ENCODE results near the gene ZFYVE21. TPM values are rescaled to one million over a fixed set of nuclear protein-coding genes. Genes with fewer than 3 reads are reported as not detected.
A peak's percentile ranks its signal among the peaks of the same experiment; 100 is the strongest.

ZFYVE21 gene
- total and polyA plus RNA-seq, 10 donors: 21.8 to 71.1 (median 46.0) TPM

GRCh38 chr14:103705118-103705503, 10.5 kb upstream of the ZFYVE21 start:
- Histone ChIP-seq H3K27ac (peak overlapping the region; percentile 31 to 95 (median 83)), H3K4me1 (peaks cover 32 to 100% (median 81%) of the 10 kb centered on the region in 6 donors), H3K4me3 (peak overlapping the region in 1 of 8 donors; percentile 12), H3K36me3 (peaks cover 0 to 100% (median 43%) of the 10 kb centered on the region in 6 donors), H3K27me3 (replicated peaks in 1 of 7) (no peaks in the 10 kb centered on the region), H3K9me3 (no peaks in the 10 kb centered on the region)
- TF ChIP-seq, protein P1, sequence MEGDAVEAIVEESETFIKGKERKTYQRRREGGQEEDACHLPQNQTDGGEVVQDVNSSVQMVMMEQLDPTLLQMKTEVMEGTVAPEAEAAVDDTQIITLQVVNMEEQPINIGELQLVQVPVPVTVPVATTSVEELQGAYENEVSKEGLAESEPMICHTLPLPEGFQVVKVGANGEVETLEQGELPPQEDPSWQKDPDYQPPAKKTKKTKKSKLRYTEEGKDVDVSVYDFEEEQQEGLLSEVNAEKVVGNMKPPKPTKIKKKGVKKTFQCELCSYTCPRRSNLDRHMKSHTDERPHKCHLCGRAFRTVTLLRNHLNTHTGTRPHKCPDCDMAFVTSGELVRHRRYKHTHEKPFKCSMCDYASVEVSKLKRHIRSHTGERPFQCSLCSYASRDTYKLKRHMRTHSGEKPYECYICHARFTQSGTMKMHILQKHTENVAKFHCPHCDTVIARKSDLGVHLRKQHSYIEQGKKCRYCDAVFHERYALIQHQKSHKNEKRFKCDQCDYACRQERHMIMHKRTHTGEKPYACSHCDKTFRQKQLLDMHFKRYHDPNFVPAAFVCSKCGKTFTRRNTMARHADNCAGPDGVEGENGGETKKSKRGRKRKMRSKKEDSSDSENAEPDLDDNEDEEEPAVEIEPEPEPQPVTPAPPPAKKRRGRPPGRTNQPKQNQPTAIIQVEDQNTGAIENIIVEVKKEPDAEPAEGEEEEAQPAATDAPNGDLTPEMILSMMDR (IDR thresholded peaks at IDR 0.05 in 8 of 11, conservative IDR thresholded peaks at IDR 0.05 in 3 of 11): no peak
- TF ChIP-seq POLR2AphosphoS5 (IDR thresholded peaks at IDR 0.05): peak; percentile 47 to 70 (median 51)
- intact Hi-C loops (cut with DNase I; ENCODE audit: low total_unique reads): no loop called here
- WGBS, 5 donors: 18 to 59% (median 38%) methylated on average over 8 to 15 of the region's 15 CpGs
- DNase-seq: peak; percentile 88

DNA sequence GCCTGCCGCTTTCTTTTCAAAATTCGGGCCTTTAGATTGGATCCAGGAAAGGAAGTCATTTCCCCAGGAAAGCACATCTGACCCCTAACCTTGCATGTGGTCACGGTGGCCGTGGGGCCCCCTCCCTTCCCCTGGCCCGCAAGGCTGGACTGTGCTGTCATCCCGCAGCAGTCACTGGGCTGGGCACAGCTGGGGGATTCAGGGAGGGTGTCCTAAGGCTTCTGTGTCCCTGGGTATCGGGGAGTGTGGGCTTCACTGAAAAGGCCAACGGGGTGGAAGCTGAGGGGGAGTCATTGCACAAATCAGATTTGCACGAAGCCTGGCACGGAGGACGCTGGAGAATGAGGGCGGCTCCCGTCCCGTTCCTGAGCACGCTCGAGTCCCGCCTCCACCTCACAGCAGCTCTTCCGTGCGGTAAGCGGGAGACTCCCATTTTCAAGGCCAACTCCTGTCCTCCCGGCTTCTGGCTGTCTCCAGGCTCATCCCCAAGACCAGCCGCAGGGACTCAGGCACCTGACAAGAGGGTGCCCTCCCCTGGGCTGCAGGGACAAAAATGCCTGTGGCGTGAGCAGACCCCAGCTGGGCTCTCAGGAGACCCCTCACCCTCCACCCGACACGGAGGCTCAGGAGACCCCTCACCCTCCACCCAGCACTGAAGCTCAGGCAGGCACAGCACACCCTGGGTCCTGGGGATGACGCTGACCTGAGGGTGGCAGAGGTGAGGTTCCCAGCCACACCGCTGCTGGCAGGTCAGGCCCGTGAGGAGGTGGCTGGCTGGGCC, 9.9 kb upstream of the ZFYVE21 start:
- H3K27ac ChIP-seq: peak overlapping the region; percentile 31 to 95 (median 83)
- H3K4me3 ChIP-seq: peak overlapping the region in 1 of 8 donors; percentile 12
- intact Hi-C loops (cut with DNase I; ENCODE audit: low total_unique reads): no loop called here
- H3K4me1 ChIP-seq: peaks cover 26 to 100% (median 76%) of the 10 kb centered on the region in 6 donors
- no peaks in the 10 kb centered on the region for H3K9me3 ChIP-seq
- peaks cover 0 to 97% (median 39%) of the 10 kb centered on the region in 6 donors for H3K36me3 ChIP-seq
- TF ChIP-seq, protein P1 (IDR thresholded peaks at IDR 0.05 in 8 of 11, conservative IDR thresholded peaks at IDR 0.05 in 3 of 11): no peak
- TF ChIP-seq POLR2AphosphoS5 (IDR thresholded peaks at IDR 0.05) (peak; percentile 61 to 82 (median 77)), POLR2A (IDR thresholded peaks at IDR 0.05) (no peak)
- no peaks in the 10 kb centered on the region for H3K27me3 ChIP-seq (replicated peaks in 1 of 7)
- peak; percentile 81 for DNase-seq
- 58 to 74% (median 68%) methylated on average over 24 to 28 of the region's 28 CpGs for WGBS, 5 donors

DNA sequence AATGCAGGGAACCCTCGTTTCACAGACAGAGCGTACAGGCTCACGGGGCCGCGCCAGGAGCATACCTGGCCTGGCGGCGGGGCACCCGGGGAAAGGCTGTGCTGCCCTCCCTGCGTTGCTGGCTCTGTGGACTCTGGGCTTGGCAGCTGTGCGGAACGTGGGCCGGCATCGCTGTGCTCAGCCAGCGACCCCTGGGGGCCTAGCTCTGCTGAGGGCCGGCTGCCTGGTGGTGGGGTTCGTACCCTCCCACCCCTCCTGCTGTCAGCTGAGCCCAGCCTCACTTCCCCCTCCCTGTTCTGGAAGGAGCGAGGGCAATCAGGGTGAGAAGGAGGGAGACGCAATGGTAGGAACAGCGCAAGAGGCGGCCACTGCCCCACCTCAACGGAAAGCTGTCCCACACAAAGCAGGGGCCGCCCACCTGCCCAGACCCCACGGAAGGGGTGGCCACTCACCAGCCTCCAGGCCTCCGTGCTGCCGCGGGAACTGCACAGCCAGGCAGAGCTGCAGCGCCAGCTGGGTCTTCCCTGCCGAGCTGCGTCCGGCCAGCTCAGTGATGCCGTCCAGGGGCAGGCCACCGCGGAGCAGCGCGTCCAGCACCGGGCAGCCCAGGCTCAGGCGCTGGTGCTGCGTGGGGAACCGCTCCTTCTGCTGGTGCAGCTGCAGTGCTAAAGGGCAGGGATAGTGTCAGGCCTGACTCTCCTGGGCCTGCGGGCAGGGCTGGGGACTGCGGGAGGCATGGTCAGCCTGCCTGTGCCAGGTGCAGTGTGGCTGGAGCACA, 8.9 kb upstream of the ZFYVE21 start:
- intact Hi-C loops (cut with DNase I; ENCODE audit: low total_unique reads): no loop called here
- no peak for DNase-seq
- no peak overlapping the region for H3K4me3 ChIP-seq
- 90 to 96% (median 94%) methylated on average over 16 to 41 of the region's 41 CpGs for WGBS, 5 donors
- no peak for TF ChIP-seq POLR2A (IDR thresholded peaks at IDR 0.05)
- TF ChIP-seq POLR2AphosphoS5 (IDR thresholded peaks at IDR 0.05): peak in 2 of 3 donors; percentile 35 to 74
- TF ChIP-seq, protein P1 (IDR thresholded peaks at IDR 0.05 in 8 of 11, conservative IDR thresholded peaks at IDR 0.05 in 3 of 11): no peak
- peaks cover 0 to 87% (median 38%) of the 10 kb centered on the region in 6 donors for H3K36me3 ChIP-seq
- no peaks in the 10 kb centered on the region for H3K9me3 ChIP-seq
- peaks cover 17 to 100% (median 76%) of the 10 kb centered on the region in 6 donors for H3K4me1 ChIP-seq
- H3K27me3 ChIP-seq (replicated peaks in 1 of 7): no peaks in the 10 kb centered on the region
- H3K27ac ChIP-seq: peak overlapping the region in 6 of 8 donors; percentile 80 to 95 (median 83)

Data from spleen (tissue), 11 donors.